HUES6 (cell line): Measurements from ENCODE around the gene RASEF.

Experiments
- H3K27ac ChIP-seq: 2 replicates; pipeline ENCODE4 v1.7.0; 2013; ENCODE audit warnings: low read depth, mild to moderate bottlenecking, low read length, inconsistent platforms
- H3K27me3 ChIP-seq: 2 replicates; pipeline ENCODE4 v1.6.1; 2013; ENCODE audit warnings: low read length; ENCODE audit not compliant: control insufficient read depth, insufficient read depth
- H3K36me3 ChIP-seq: 2 replicates; pipeline ENCODE4 v1.6.1; 2013; ENCODE audit warnings: low read length; ENCODE audit not compliant: control insufficient read depth, insufficient read depth
- H3K4me1 ChIP-seq: 2 replicates; pipeline ENCODE4 v1.6.1; 2013; ENCODE audit warnings: low read length; ENCODE audit not compliant: control insufficient read depth, insufficient read depth
- H3K4me3 ChIP-seq: 2 replicates; pipeline ENCODE4 v1.5.1; 2013; ENCODE audit warnings: low read depth, low read length
- H3K9ac ChIP-seq: one replicate; pipeline ENCODE4 v1.6.1; 2013; ENCODE audit warnings: mild to moderate bottlenecking, low read length
- H3K9me3 ChIP-seq: 2 replicates; pipeline ENCODE4 v1.6.1; 2013; ENCODE audit warnings: low read depth, low read length; ENCODE audit not compliant: control insufficient read depth, insufficient read depth

Gene RASEF

GRCh38 chr9:82998409-82998808 lies 64.5 kb downstream of the RASEF start:
- Histone ChIP-seq H3K27me3 (no peaks in the 10 kb centered on the region), H3K36me3 (no peaks in the 10 kb centered on the region), H3K4me1 (no peaks in the 10 kb centered on the region; the same call in 1 of the 2 replicates), H3K9ac (no peak overlapping the region), H3K9me3 (no peaks in the 10 kb centered on the region), H3K4me3 (no peak overlapping the region), H3K27ac (no peak overlapping the region)

- no peaks in the 10 kb centered on the region; the same call in 1 of the 2 replicates for H3K4me1 ChIP-seq
- no peaks in the 10 kb centered on the region for H3K27me3 ChIP-seq
- no peak overlapping the region for H3K9ac ChIP-seq
- no peak overlapping the region for H3K27ac ChIP-seq
- H3K9me3 ChIP-seq = no peaks in the 10 kb centered on the region
- no peaks in the 10 kb centered on the region for H3K36me3 ChIP-seq
- no peak overlapping the region for H3K4me3 ChIP-seq
These were observed 65.3 kb downstream of the RASEF start for GRCh38 chr9:82997476-82998140.

- Histone ChIP-seq H3K4me3 (no peak overlapping the region), H3K27ac (no peak overlapping the region), H3K27me3 (no peaks in the 10 kb centered on the region), H3K9me3 (no peaks in the 10 kb centered on the region), H3K9ac (no peak overlapping the region), H3K36me3 (no peaks in the 10 kb centered on the region), H3K4me1 (no peaks in the 10 kb centered on the region; the same call in 1 of the 2 replicates)
These were observed 66.0 kb downstream of the RASEF start for GRCh38 chr9:82996941-82997340.

GRCh38 chr9:82993856-82994605 lies 68.9 kb downstream of the RASEF start:
- H3K27me3 ChIP-seq = no peaks in the 10 kb centered on the region
- no peaks in the 10 kb centered on the region for H3K9me3 ChIP-seq
- H3K36me3 ChIP-seq = no peaks in the 10 kb centered on the region
- H3K4me3 ChIP-seq = no peak overlapping the region
- H3K9ac ChIP-seq = no peak overlapping the region
- H3K4me1 ChIP-seq = no peaks in the 10 kb centered on the region; the same call in 1 of the 2 replicates
- no peak overlapping the region for H3K27ac ChIP-seq

GRCh38 chr9:82991671-82992070 lies 71.3 kb downstream of the RASEF start:
- no peaks in the 10 kb centered on the region for H3K36me3 ChIP-seq
- no peaks in the 10 kb centered on the region for H3K9me3 ChIP-seq
- no peak overlapping the region for H3K27ac ChIP-seq
- H3K9ac ChIP-seq = no peak overlapping the region
- H3K4me3 ChIP-seq = no peak overlapping the region
- no peaks in the 10 kb centered on the region for H3K4me1 ChIP-seq
- no peaks in the 10 kb centered on the region for H3K27me3 ChIP-seq

GRCh38 chr9:82989929-82990328 lies 73.0 kb downstream of the RASEF start:
- H3K36me3 ChIP-seq = no peaks in the 10 kb centered on the region
- H3K4me1 ChIP-seq = no peaks in the 10 kb centered on the region
- no peaks in the 10 kb centered on the region for H3K27me3 ChIP-seq
- H3K4me3 ChIP-seq = no peak overlapping the region
- H3K9ac ChIP-seq = no peak overlapping the region
- H3K27ac ChIP-seq = no peak overlapping the region
- H3K9me3 ChIP-seq = no peaks in the 10 kb centered on the region

GRCh38 chr9:82988488-82988887 lies 74.5 kb downstream of the RASEF start:
- no peaks in the 10 kb centered on the region for H3K9me3 ChIP-seq
- H3K4me3 ChIP-seq = no peak overlapping the region
- H3K4me1 ChIP-seq = no peaks in the 10 kb centered on the region
- no peaks in the 10 kb centered on the region for H3K27me3 ChIP-seq
- no peaks in the 10 kb centered on the region for H3K36me3 ChIP-seq
- H3K27ac ChIP-seq = no peak overlapping the region
- H3K9ac ChIP-seq = no peak overlapping the region

- no peaks in the 10 kb centered on the region for H3K36me3 ChIP-seq
- no peaks in the 10 kb centered on the region for H3K9me3 ChIP-seq
- H3K4me3 ChIP-seq = no peak overlapping the region
- H3K9ac ChIP-seq = no peak overlapping the region
- H3K4me1 ChIP-seq = no peaks in the 10 kb centered on the region
- no peaks in the 10 kb centered on the region for H3K27me3 ChIP-seq
- no peak overlapping the region for H3K27ac ChIP-seq
These were observed 75.4 kb downstream of the RASEF start for GRCh38 chr9:82987370-82988189.

GRCh38 chr9:82981552-82981951 lies 81.4 kb downstream of the RASEF start:
- Histone ChIP-seq H3K36me3 (no peaks in the 10 kb centered on the region), H3K27ac (no peak overlapping the region), H3K9ac (no peak overlapping the region), H3K4me3 (no peak overlapping the region), H3K9me3 (peaks cover 10% of the 10 kb centered on the region), H3K27me3 (no peaks in the 10 kb centered on the region), H3K4me1 (no peaks in the 10 kb centered on the region)

- H3K27me3 ChIP-seq = no peaks in the 10 kb centered on the region
- no peak overlapping the region for H3K27ac ChIP-seq
- no peaks in the 10 kb centered on the region for H3K4me1 ChIP-seq
- H3K9ac ChIP-seq = no peak overlapping the region
- H3K9me3 ChIP-seq = peaks cover 14% of the 10 kb centered on the region
- no peaks in the 10 kb centered on the region for H3K36me3 ChIP-seq
- no peak overlapping the region for H3K4me3 ChIP-seq
These were observed 87.8 kb downstream of the RASEF start for GRCh38 chr9:82975176-82975575.

- H3K27me3 ChIP-seq = no peaks in the 10 kb centered on the region
- no peak overlapping the region for H3K9ac ChIP-seq
- H3K4me3 ChIP-seq = no peak overlapping the region
- H3K36me3 ChIP-seq = no peaks in the 10 kb centered on the region
- no peaks in the 10 kb centered on the region for H3K4me1 ChIP-seq
- H3K27ac ChIP-seq = no peak overlapping the region
- H3K9me3 ChIP-seq = peaks cover 12% of the 10 kb centered on the region
These were observed 90.5 kb downstream of the RASEF start for GRCh38 chr9:82972446-82972845.
